Mammary microvascular endothelial cell (primary cell): Measurements from ENCODE around the gene SRSF7. TPM values are rescaled to one million over a fixed set of nuclear protein-coding genes. Genes with fewer than 3 reads are reported as not detected.

Source experiments
- total RNA-seq: library from RNA; depleted of rRNA; stranded (reverse); fragments of >200 nt; gene quantifications from 2 replicates; pipeline ENCODE4 v1.2.3, GENCODE V29; 2015

The SRSF7 gene
- 109 and 124 TPM in 2 replicates for total RNA-seq

GRCh38 chr2:38750891-38751595 is at the start of gene SRSF7:
TSS of gene SRSF7 (minus strand) at chr2:38751361. CDS start at chr2:38751256, 105 bp downstream.

Other genes with a start within 250 kb of the SRSF7 start
- gene HNRNPLL, start 148.4 kb downstream of the SRSF7 start, total RNA-seq: 33.3 and 35.4 TPM in 2 replicates
- gene GALM, start 85.2 kb downstream of the SRSF7 start, total RNA-seq: 4.1 and 6.2 TPM in 2 replicates
- gene GEMIN6, start 26.8 kb upstream of the SRSF7 start, total RNA-seq: 7.9 and 13.6 TPM in 2 replicates
- 13.1 and 14.3 TPM in 2 replicates for gene DHX57, start 124.6 kb upstream of the SRSF7 start, total RNA-seq
- 8.1 and 11.4 TPM in 2 replicates for gene MORN2, start 124.6 kb upstream of the SRSF7 start, total RNA-seq
- gene ARHGEF33, start 138.5 kb upstream of the SRSF7 start, total RNA-seq: 0.07 TPM in 1 of 2 replicates, not detected in the other